LNCaP clone FGC (cell line): ENCODE measurements around the gene HEBP2.

Experiments used
- DNase-seq: peaks from one replicate; pipeline ENCODE4 v3.0.0-alpha.2; 2011; ENCODE audit warnings: low read depth
- H3K4me3 ChIP-seq: 2 replicates; pipeline ENCODE4 v1.5.1; 2011; ENCODE audit warnings: mild to moderate bottlenecking, low read depth, low read length, control low read depth
- TF ChIP-seq, protein P1 (sequence below): IDR thresholded peaks from 2 replicates; pipeline ENCODE4 v1.5.1; 2012; ENCODE audit warnings: mild to moderate bottlenecking; ENCODE audit not compliant: control insufficient read depth, insufficient read depth; ENCODE audit errors: extremely low read depth

Gene HEBP2

DNA sequence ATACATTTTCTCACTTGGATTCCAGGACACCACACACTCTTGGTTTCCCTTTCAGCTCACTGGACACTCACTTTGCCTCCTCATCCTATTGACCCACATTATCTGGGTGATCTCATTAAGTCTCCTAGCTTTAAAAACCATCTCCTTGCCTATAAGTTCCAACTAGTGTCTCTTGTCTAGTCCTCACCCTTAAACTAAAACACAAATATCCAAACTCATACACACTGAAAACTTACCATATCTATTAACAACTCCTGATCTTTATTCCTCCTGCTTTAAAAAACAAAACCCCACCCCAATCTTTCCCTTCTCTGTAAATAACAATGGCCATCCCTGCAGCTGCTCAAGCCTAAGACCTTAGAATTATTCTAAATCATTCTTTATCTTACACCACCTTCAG lies 29.8 kb upstream of the HEBP2 start:
- no peak overlapping the region for H3K4me3 ChIP-seq
- TF ChIP-seq, protein P1, sequence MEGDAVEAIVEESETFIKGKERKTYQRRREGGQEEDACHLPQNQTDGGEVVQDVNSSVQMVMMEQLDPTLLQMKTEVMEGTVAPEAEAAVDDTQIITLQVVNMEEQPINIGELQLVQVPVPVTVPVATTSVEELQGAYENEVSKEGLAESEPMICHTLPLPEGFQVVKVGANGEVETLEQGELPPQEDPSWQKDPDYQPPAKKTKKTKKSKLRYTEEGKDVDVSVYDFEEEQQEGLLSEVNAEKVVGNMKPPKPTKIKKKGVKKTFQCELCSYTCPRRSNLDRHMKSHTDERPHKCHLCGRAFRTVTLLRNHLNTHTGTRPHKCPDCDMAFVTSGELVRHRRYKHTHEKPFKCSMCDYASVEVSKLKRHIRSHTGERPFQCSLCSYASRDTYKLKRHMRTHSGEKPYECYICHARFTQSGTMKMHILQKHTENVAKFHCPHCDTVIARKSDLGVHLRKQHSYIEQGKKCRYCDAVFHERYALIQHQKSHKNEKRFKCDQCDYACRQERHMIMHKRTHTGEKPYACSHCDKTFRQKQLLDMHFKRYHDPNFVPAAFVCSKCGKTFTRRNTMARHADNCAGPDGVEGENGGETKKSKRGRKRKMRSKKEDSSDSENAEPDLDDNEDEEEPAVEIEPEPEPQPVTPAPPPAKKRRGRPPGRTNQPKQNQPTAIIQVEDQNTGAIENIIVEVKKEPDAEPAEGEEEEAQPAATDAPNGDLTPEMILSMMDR = no peak
- no peak for DNase-seq

DNA sequence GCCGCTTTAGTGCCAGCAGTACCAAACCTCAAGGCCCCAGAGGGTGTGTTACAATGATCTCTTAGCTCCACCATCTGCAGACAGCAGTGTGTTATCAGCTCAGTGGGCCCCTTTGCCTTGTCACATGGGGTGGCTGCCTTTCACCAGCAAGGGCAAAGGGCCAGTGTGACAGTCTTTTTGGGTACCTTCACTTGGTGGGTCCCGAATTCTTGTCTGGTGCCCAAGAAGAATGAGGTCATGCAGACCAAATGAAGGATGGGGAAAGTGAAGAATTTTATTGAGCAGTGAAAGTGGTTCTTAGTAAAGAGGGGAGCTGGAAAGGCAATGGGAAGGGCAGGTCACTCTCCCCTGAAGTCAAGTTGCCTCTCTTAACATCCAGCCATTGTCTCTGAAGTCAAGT lies 29.2 kb upstream of the HEBP2 start:
- no peak overlapping the region for H3K4me3 ChIP-seq
- TF ChIP-seq, protein P1 = no peak
- no peak for DNase-seq

DNA sequence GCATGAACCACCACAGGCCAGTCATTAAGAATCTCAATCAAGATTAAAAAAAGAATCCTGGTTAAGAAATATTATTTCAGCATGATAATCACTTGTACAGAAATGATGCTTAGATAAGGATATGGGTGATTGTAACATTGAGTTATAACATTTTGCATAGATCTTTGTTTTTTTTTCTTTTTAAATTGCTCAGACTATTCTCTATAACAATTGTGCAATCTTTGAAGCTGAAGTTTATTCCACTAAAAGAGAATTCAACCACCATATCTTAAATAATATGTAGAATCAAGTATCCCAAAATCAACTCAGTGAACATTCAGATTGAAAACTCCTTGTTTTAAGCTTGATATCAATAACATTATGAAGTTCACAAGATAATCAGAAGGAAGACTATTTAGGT lies 27.0 kb upstream of the HEBP2 start:
- TF ChIP-seq, protein P1 = no peak
- DNase-seq = no peak
- H3K4me3 ChIP-seq = no peak overlapping the region

DNA sequence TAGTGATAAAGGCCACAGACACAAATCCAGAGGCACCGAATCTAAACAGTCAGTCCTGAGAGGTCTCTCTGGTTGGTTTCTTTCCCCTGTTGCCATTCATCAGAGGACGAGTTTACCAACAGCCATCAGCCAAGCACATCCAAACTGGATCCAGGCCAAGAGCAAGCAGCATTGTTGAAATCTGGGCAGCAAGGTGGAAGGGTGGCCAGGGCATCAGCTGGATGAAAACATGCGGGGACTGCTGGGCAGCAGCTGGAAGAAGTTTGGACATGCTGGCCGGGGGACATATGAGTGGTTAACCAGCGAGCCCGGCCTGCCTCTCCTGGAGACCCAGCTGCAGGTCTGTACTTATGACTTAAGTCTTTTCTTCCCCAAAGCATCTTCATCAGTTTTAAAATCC lies 26.2 kb upstream of the HEBP2 start, which contains the start of gene SMIM28:
Gene SMIM28 (plus strand): TSS at position 62 of the 400 bp plus-strand sequence. CDS start 168 bp downstream, at position 230.
- no peak for DNase-seq
- TF ChIP-seq, protein P1 = no peak
- H3K4me3 ChIP-seq = no peak within 1 kb of the TSS

DNA sequence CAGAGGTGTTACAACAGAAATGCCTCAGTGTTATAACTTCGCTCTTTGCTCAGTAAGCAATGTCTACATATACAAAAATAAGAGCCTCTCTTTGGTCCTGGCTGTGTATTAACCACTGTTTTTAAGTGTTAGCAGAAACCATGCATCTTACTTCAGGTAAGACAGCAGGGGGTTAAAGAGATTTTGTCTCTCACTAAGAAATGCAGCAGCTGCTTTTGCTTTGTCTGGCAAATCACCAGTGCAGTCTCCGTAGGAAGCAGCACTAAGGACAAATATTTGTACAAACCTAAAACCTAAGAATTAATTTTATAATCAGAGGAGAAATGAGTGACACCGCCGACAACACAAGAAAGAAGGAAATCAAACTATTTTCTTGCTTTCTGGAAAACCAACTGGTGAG lies 25.6 kb upstream of the HEBP2 start:
- DNase-seq = no peak
- H3K4me3 ChIP-seq = no peak overlapping the region
- TF ChIP-seq, protein P1 = no peak

DNA sequence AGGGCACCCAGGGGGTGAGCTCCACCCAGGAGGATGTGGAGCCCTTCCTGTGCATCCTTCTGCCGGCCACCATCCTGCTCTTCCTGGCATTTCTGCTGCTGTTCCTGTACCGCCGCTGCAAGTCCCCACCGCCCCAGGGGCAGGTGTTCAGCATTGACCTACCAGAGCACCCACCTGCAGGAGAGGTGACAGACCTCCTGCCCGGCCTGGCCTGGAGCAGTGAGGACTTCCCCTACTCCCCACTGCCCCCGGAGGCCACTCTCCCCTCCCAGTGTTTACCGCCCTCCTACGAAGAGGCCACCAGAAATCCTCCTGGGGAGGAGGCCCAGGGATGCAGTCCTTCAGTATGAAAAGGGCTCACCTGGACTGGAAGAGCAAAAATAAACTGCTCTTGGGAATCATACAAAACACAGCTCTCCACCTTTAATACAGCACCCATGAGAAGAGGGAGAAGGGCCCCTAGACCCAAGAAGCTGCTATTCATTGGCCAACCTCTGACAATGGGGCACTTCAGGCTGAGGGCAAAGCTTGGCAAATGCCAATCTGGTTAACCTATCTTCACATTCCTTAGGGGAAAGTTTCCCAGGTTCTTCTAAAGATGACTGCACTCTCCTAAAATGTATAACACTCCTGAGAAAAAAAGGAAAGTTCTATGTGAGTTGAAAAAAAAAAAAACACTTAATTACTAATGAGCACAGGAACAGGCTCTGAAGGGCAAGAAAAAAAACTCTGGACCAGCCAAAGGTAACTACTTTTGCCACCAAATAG lies 21.3 kb upstream of the HEBP2 start:
- DNase-seq = no peak

More for the DNA sequence above, 21.3 kb upstream of the HEBP2 start:
- H3K4me3 ChIP-seq = no peak overlapping the region
- TF ChIP-seq, protein P1 = no peak
